DND-41 (cell line): ENCODE data around the gene RBP2.

ENCODE experiments used
- ATAC-seq: fragments of 200-7000 bp; cut with Tn5 transposase; 3 replicates; pipeline ENCODE4 v1.9.1; 2021; ENCODE audit warnings: low read depth; ENCODE audit not compliant: insufficient read depth
- DNase-seq: peaks from one replicate; pipeline ENCODE4 v3.0.0-alpha.2; 2020
- H2AFZ ChIP-seq: 2 replicates; pipeline ENCODE4 v1.6.0; 2012; ENCODE audit warnings: low read depth, low read length
- H3K27ac ChIP-seq: 2 replicates; pipeline ENCODE4 v1.5.1; 2012; ENCODE audit warnings: low read length, inconsistent platforms
- H3K27me3 ChIP-seq: fragments of 200-600 bp; sonication (generic); 2 replicates; pipeline ENCODE4 v1.6.0; 2012; ENCODE audit warnings: low read length, mild to moderate bottlenecking, inconsistent platforms; ENCODE audit not compliant: insufficient read depth, poor library complexity
- H3K36me3 ChIP-seq: 2 replicates; pipeline ENCODE4 v1.5.1; 2012; ENCODE audit warnings: low read length, inconsistent platforms; ENCODE audit not compliant: insufficient read depth
- H3K4me1 ChIP-seq: 2 replicates; pipeline ENCODE4 v1.5.1; 2012; ENCODE audit warnings: mild to moderate bottlenecking, low read length; ENCODE audit not compliant: insufficient read depth
- H3K4me2 ChIP-seq: 2 replicates; pipeline ENCODE4 v1.6.0; 2012; ENCODE audit warnings: mild to moderate bottlenecking, moderate library complexity, low read length, inconsistent platforms; ENCODE audit not compliant: insufficient read depth
- H3K4me3 ChIP-seq, 2 experiments: fragments of 200-600 bp in 1 of 2; shearing (Covaris generic) in 1 of 2; 2 replicates each; pipeline ENCODE4 v1.5.1; 2012 to 2016; ENCODE audit warnings: inconsistent platforms in 2 of 2, low read length in 2 of 2, mild to moderate bottlenecking in 2 of 2, low read depth in 1 of 2, moderate library complexity in 1 of 2
- H3K79me2 ChIP-seq: 2 replicates; pipeline ENCODE4 v1.6.0; 2012; ENCODE audit warnings: low read length, inconsistent platforms; ENCODE audit not compliant: insufficient read depth
- H3K9ac ChIP-seq: 2 replicates; pipeline ENCODE4 v1.6.0; 2012; ENCODE audit warnings: low read depth, mild to moderate bottlenecking, inconsistent platforms, low read length, moderate library complexity
- H3K9me3 ChIP-seq: 2 replicates; pipeline ENCODE4 v1.5.1; 2012; ENCODE audit warnings: low read length, moderate library complexity, mild to moderate bottlenecking, inconsistent platforms; ENCODE audit not compliant: insufficient read depth, severe bottlenecking
- H4K20me1 ChIP-seq: 2 replicates; pipeline ENCODE4 v1.6.0; 2012; ENCODE audit warnings: low read length; ENCODE audit not compliant: insufficient read depth
- CTCF ChIP-seq: IDR thresholded peaks from 2 replicates; pipeline ENCODE4 v1.5.1; 2012; ENCODE audit warnings: borderline replicate concordance, low read length, moderate library complexity, mild to moderate bottlenecking; ENCODE audit not compliant: poor library complexity, severe bottlenecking; ENCODE audit errors: extremely low read depth
- EZH2 ChIP-seq: IDR thresholded peaks from 3 replicates; pipeline ENCODE4 v1.6.1; 2012; ENCODE audit warnings: borderline replicate concordance, low read depth, mild to moderate bottlenecking, moderate library complexity, low read length, inconsistent platforms; ENCODE audit not compliant: severe bottlenecking

The RBP2 gene

GRCh38 chr3:139460076-139460475, 16.2 kb downstream of the RBP2 start:
- no peaks in the 10 kb centered on the region for H3K36me3 ChIP-seq
- H3K9ac ChIP-seq, result no peak overlapping the region
- H3K27me3 ChIP-seq, result no peaks in the 10 kb centered on the region
- ATAC-seq, result no peak
- no peak overlapping the region for H3K27ac ChIP-seq
- no peak for DNase-seq
- H3K4me2 ChIP-seq, result no peak overlapping the region
- no peaks in the 10 kb centered on the region for H4K20me1 ChIP-seq
- H3K4me3 ChIP-seq, result no peak overlapping the region
- H3K4me1 ChIP-seq, result no peaks in the 10 kb centered on the region
- no peak overlapping the region for H2AFZ ChIP-seq
- TF ChIP-seq EZH2 (no peak), CTCF (no peak)
- H3K79me2 ChIP-seq, result no peaks in the 10 kb centered on the region
- H3K9me3 ChIP-seq, result no peaks in the 10 kb centered on the region

GRCh38 chr3:139458348-139458747, 18.0 kb downstream of the RBP2 start:
- ATAC-seq (no peak), DNase-seq (no peak)
- Histone ChIP-seq H3K79me2 (no peaks in the 10 kb centered on the region), H4K20me1 (no peaks in the 10 kb centered on the region), H3K4me3 (no peak overlapping the region), H3K27me3 (no peaks in the 10 kb centered on the region), H2AFZ (no peak overlapping the region), H3K4me1 (no peaks in the 10 kb centered on the region), H3K9ac (no peak overlapping the region), H3K27ac (no peak overlapping the region), H3K36me3 (no peaks in the 10 kb centered on the region), H3K9me3 (no peaks in the 10 kb centered on the region), H3K4me2 (no peak overlapping the region)
- no peak for TF ChIP-seq CTCF
- TF ChIP-seq EZH2, result no peak

GRCh38 chr3:139457066-139457465, 19.2 kb downstream of the RBP2 start:
- H2AFZ ChIP-seq, result no peak overlapping the region
- no peaks in the 10 kb centered on the region for H4K20me1 ChIP-seq
- TF ChIP-seq EZH2 (no peak), CTCF (no peak)
- no peaks in the 10 kb centered on the region for H3K79me2 ChIP-seq
- no peaks in the 10 kb centered on the region for H3K9me3 ChIP-seq
- no peak overlapping the region for H3K4me2 ChIP-seq
- H3K4me3 ChIP-seq, result no peak overlapping the region
- no peaks in the 10 kb centered on the region for H3K36me3 ChIP-seq
- H3K27me3 ChIP-seq, result no peaks in the 10 kb centered on the region
- ATAC-seq (no peak), DNase-seq (no peak)
- no peaks in the 10 kb centered on the region for H3K4me1 ChIP-seq
- no peak overlapping the region for H3K27ac ChIP-seq
- no peak overlapping the region for H3K9ac ChIP-seq

- DNase-seq, result no peak
- no peak overlapping the region for H3K4me3 ChIP-seq
- no peak for ATAC-seq
- H3K27ac ChIP-seq, result no peak overlapping the region
- no peaks in the 10 kb centered on the region for H3K79me2 ChIP-seq
- no peaks in the 10 kb centered on the region for H4K20me1 ChIP-seq
- H3K36me3 ChIP-seq, result no peaks in the 10 kb centered on the region
- TF ChIP-seq CTCF (no peak), EZH2 (no peak)
- no peak overlapping the region for H3K4me2 ChIP-seq
- H2AFZ ChIP-seq, result no peak overlapping the region
- no peaks in the 10 kb centered on the region for H3K4me1 ChIP-seq
- H3K9ac ChIP-seq, result no peak overlapping the region
- no peaks in the 10 kb centered on the region for H3K9me3 ChIP-seq
- H3K27me3 ChIP-seq, result no peaks in the 10 kb centered on the region
These were observed 19.9 kb downstream of the RBP2 start for GRCh38 chr3:139456386-139456785.
